ENCODE results near the gene SMAD7. TPM values are rescaled to one million over a fixed set of nuclear protein-coding genes. Genes with fewer than 3 reads are reported as not detected.

The SMAD7 gene
- polyA plus RNA-seq, 3 donors: 1.4 to 9.4 (median 1.5) TPM

GRCh38 chr18:48889981-48890762, 60.6 kb downstream of the SMAD7 start:
- Histone ChIP-seq H3K4me2 (replicated peaks; ENCODE audit: extremely low read depth, low read length, poor library complexity, severe bottlenecking) (no peak overlapping the region), H3K79me2 (ENCODE audit: insufficient read depth, low read length) (no peaks in the 10 kb centered on the region), H4K20me1 (ENCODE audit: insufficient read depth, low read length) (no peaks in the 10 kb centered on the region), H3K9ac (ENCODE audit: insufficient read depth, low read length, poor library complexity, severe bottlenecking) (no peak overlapping the region), H3K27ac (ENCODE audit: low read depth in 1 of 2, low read length in 2 of 2) (no peak overlapping the region), H3K36me3 (replicated peaks in 1 of 2; ENCODE audit: control insufficient read depth in 1 of 2, insufficient read depth in 2 of 2, low read length in 2 of 2) (no peaks in the 10 kb centered on the region), H3K9me3 (replicated peaks in 1 of 2; ENCODE audit: control insufficient read depth in 1 of 2, insufficient read depth in 1 of 2, low read length in 2 of 2) (no peaks in the 10 kb centered on the region), H3K27me3 (ENCODE audit: control insufficient read depth in 2 of 2, insufficient read depth in 2 of 2, low read length in 2 of 2) (no peaks in the 10 kb centered on the region), H2AFZ (ENCODE audit: insufficient read depth, low read depth, low read length, poor library complexity, severe bottlenecking) (no peak overlapping the region), H3K4me3 (replicated peaks in 1 of 3; ENCODE audit: low read depth in 2 of 3, low read length in 3 of 3) (no peak overlapping the region), H3K4me1 (ENCODE audit: control insufficient read depth in 1 of 2, insufficient read depth in 2 of 2, low read length in 2 of 2) (no peaks in the 10 kb centered on the region)
- no peaks in the 10 kb centered on the region for H3K36me3 Mint-ChIP-seq
- peaks cover 5% of the 10 kb centered on the region for H3K4me1 Mint-ChIP-seq
- peaks cover 0 to 2% (median 0%) of the 10 kb centered on the region in 3 donors for H3K27me3 Mint-ChIP-seq (ENCODE audit: low read depth in 3 of 3)
- intact Hi-C loops (cut with micrococcal nuclease): loop anchor here in 1 of 2 donors (10.0 kb wide), 1 partner anchor 215 kb away; no protein-coding TSS in a partner anchor
- DNase-seq: no peak
- no peak overlapping the region for H3K4me3 Mint-ChIP-seq
- peaks cover 0 to 1% (median 0%) of the 10 kb centered on the region in 7 donors for H3K9me3 Mint-ChIP-seq
- no peak overlapping the region for H3K27ac Mint-ChIP-seq
- no peak for TF ChIP-seq CTCF (IDR thresholded peaks at IDR 0.05)
- 91% methylated on average over 6 of the region's 13 CpGs for WGBS (ENCODE audit: insufficient coverage)

- Histone ChIP-seq H3K4me1 (ENCODE audit: control insufficient read depth in 1 of 2, insufficient read depth in 2 of 2, low read length in 2 of 2) (peaks cover 3% of the 10 kb centered on the region in 2 donors), H3K4me2 (replicated peaks; ENCODE audit: extremely low read depth, low read length, poor library complexity, severe bottlenecking) (no peak overlapping the region), H3K79me2 (ENCODE audit: insufficient read depth, low read length) (no peaks in the 10 kb centered on the region), H3K36me3 (replicated peaks in 1 of 2; ENCODE audit: control insufficient read depth in 1 of 2, insufficient read depth in 2 of 2, low read length in 2 of 2) (no peaks in the 10 kb centered on the region), H3K27ac (ENCODE audit: low read depth in 1 of 2, low read length in 2 of 2) (no peak overlapping the region), H3K4me3 (replicated peaks in 1 of 3; ENCODE audit: low read depth in 2 of 3, low read length in 3 of 3) (no peak overlapping the region), H3K27me3 (ENCODE audit: control insufficient read depth in 2 of 2, insufficient read depth in 2 of 2, low read length in 2 of 2) (no peaks in the 10 kb centered on the region), H3K9me3 (replicated peaks in 1 of 2; ENCODE audit: control insufficient read depth in 1 of 2, insufficient read depth in 1 of 2, low read length in 2 of 2) (no peaks in the 10 kb centered on the region), H3K9ac (ENCODE audit: insufficient read depth, low read length, poor library complexity, severe bottlenecking) (no peak overlapping the region), H4K20me1 (ENCODE audit: insufficient read depth, low read length) (no peaks in the 10 kb centered on the region), H2AFZ (ENCODE audit: insufficient read depth, low read depth, low read length, poor library complexity, severe bottlenecking) (no peak overlapping the region)
- H3K27me3 Mint-ChIP-seq (ENCODE audit: low read depth in 3 of 3): peaks cover 0 to 2% (median 2%) of the 10 kb centered on the region in 3 donors
- no peak for TF ChIP-seq CTCF (IDR thresholded peaks at IDR 0.05)
- intact Hi-C loops (cut with micrococcal nuclease): no loop called here
- WGBS (ENCODE audit: insufficient coverage): 92% methylated on average over 8 of the region's 18 CpGs
- peak overlapping the region in 1 of 7 donors; percentile 50 for H3K27ac Mint-ChIP-seq
- H3K9me3 Mint-ChIP-seq: peaks cover 0 to 3% (median 0%) of the 10 kb centered on the region in 7 donors
- no peak overlapping the region for H3K4me3 Mint-ChIP-seq
- H3K36me3 Mint-ChIP-seq: no peaks in the 10 kb centered on the region
- peaks cover 7% of the 10 kb centered on the region for H3K4me1 Mint-ChIP-seq
- DNase-seq: no peak
Measured at GRCh38 chr18:48889115-48889941, 61.4 kb downstream of the SMAD7 start.
